ENCODE measurements around the gene NAGA. TPM values are rescaled to one million over a fixed set of nuclear protein-coding genes. Genes with fewer than 3 reads are reported as not detected.

Gene NAGA
- total RNA-seq, 2 donors from 2014 or later, result 8.2 to 11.2 TPM

- Histone ChIP-seq H3K27me3 (no peaks in the 10 kb centered on the region), H3K4me3 (peak overlapping the region in 1 of 2 donors; percentile 54), H3K27ac (peak overlapping the region; percentile 96 to 99 (median 98)), H3K9me3 (no peaks in the 10 kb centered on the region), H3K4me1 (peaks cover 47% of the 10 kb centered on the region), H3K36me3 (replicated peaks in 1 of 2; ENCODE audit: insufficient read depth in 1 of 2, low read depth in 2 of 2) (peaks cover 0 to 8% of the 10 kb centered on the region in 2 donors)
- intact Hi-C loops (cut with DNase I), result no loop called here
- ATAC-seq (no peak), DNase-seq (peak; percentile 45 to 66 (median 53))
- TF ChIP-seq, protein P1, sequence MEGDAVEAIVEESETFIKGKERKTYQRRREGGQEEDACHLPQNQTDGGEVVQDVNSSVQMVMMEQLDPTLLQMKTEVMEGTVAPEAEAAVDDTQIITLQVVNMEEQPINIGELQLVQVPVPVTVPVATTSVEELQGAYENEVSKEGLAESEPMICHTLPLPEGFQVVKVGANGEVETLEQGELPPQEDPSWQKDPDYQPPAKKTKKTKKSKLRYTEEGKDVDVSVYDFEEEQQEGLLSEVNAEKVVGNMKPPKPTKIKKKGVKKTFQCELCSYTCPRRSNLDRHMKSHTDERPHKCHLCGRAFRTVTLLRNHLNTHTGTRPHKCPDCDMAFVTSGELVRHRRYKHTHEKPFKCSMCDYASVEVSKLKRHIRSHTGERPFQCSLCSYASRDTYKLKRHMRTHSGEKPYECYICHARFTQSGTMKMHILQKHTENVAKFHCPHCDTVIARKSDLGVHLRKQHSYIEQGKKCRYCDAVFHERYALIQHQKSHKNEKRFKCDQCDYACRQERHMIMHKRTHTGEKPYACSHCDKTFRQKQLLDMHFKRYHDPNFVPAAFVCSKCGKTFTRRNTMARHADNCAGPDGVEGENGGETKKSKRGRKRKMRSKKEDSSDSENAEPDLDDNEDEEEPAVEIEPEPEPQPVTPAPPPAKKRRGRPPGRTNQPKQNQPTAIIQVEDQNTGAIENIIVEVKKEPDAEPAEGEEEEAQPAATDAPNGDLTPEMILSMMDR (IDR thresholded peaks at IDR 0.05), result no peak
- no peak for TF ChIP-seq POLR2A (IDR thresholded peaks at IDR 0.05)
- 0 to 1% methylated on average over 14 of the region's 14 CpGs for WGBS, 2 donors
These were observed 9.7 kb upstream of the NAGA start for GRCh38 chr22:42080287-42080686.

GRCh38 chr22:42079319-42080251 is 9.0 kb upstream of the NAGA start, which contains the start of gene SMDT1:
SMDT1 (plus strand) TSS chr22:42079700; CDS start chr22:42079769, 69 bp downstream.
- peak within 1 kb of the TSS; percentile 96 to 99 (median 98) for H3K27ac ChIP-seq
- H3K4me1 ChIP-seq, result peaks cover 53% of the 10 kb centered on the region
- no peaks in the 10 kb centered on the region for H3K27me3 ChIP-seq
- no peaks in the 10 kb centered on the region for H3K9me3 ChIP-seq
- peak within 1 kb of the TSS; percentile 44 to 54 for H3K4me3 ChIP-seq
- TF ChIP-seq POLR2A (IDR thresholded peaks at IDR 0.05), result peak; percentile 90 to 93 (median 92)
- TF ChIP-seq, protein P1 (IDR thresholded peaks at IDR 0.05), result peak in 1 of 7 experiments; percentile 2
- peaks cover 0 to 8% of the 10 kb centered on the region in 2 donors for H3K36me3 ChIP-seq (replicated peaks in 1 of 2; ENCODE audit: insufficient read depth in 1 of 2, low read depth in 2 of 2)
- DNase-seq (peak; percentile 99), ATAC-seq (peak; percentile 91)
- intact Hi-C loops (cut with DNase I), result no loop called here
- WGBS, 2 donors, result 0 to 1% methylated on average over 31 to 71 of the region's 71 CpGs

- peak in 2 of 4 donors; percentile 23 to 31 for DNase-seq
- Histone ChIP-seq H3K27ac (peak overlapping the region; percentile 96 to 99 (median 98)), H3K4me3 (no peak overlapping the region), H3K4me1 (peaks cover 57% of the 10 kb centered on the region), H3K9me3 (no peaks in the 10 kb centered on the region), H3K36me3 (replicated peaks in 1 of 2; ENCODE audit: insufficient read depth in 1 of 2, low read depth in 2 of 2) (peaks cover 0 to 8% of the 10 kb centered on the region in 2 donors), H3K27me3 (no peaks in the 10 kb centered on the region)
- peak; percentile 1 for ATAC-seq
- 30 to 37% methylated on average over 15 to 24 of the region's 24 CpGs for WGBS, 2 donors
- intact Hi-C loops (cut with DNase I), result no loop called here
- TF ChIP-seq, protein P1 (IDR thresholded peaks at IDR 0.05), result no peak
- no peak for TF ChIP-seq POLR2A (IDR thresholded peaks at IDR 0.05)
These were observed 8.1 kb upstream of the NAGA start for GRCh38 chr22:42078469-42079318.

DNA sequence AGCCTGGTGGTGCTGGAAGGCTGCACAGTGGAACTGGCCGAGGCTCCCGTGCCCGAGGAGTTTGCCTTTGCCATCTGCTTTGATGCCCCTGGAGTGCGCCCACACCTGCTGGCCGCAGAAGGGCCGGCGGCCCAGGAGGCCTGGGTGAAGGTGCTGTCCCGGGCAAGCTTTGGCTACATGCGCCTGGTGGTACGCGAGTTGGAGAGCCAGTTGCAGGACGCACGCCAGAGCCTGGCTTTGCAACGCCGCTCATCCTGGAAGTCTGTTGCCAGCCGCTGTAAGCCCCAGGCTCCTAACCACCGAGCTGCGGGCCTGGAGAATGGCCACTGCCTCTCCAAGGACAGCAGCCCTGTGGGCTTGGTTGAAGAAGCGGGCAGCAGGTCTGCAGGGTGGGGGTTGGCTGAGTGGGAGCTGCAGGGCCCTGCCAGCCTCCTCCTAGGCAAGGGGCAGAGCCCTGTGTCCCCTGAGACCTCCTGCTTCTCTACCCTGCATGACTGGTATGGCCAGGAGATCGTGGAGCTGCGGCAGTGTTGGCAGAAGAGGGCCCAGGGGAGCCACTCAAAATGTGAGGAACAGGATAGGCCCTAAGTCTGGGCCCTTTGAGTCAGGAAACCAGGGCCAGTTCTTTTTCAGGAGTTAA is 7.0 kb upstream of the NAGA start:
- no peak for ATAC-seq
- DNase-seq, result peak in 1 of 4 donors; percentile 14
- WGBS, 2 donors, result 90 to 100% methylated on average over 2 to 10 of the region's 21 CpGs
- TF ChIP-seq POLR2A (IDR thresholded peaks at IDR 0.05), result no peak
- TF ChIP-seq, protein P1 (IDR thresholded peaks at IDR 0.05), result no peak
- Histone ChIP-seq H3K27me3 (no peaks in the 10 kb centered on the region), H3K4me1 (peaks cover 62% of the 10 kb centered on the region), H3K4me3 (no peak overlapping the region), H3K36me3 (replicated peaks in 1 of 2; ENCODE audit: insufficient read depth in 1 of 2, low read depth in 2 of 2) (peaks cover 0 to 4% of the 10 kb centered on the region in 2 donors), H3K9me3 (no peaks in the 10 kb centered on the region), H3K27ac (peak overlapping the region in 3 of 4 donors; percentile 96 to 99 (median 97))
- intact Hi-C loops (cut with DNase I), result no loop called here

Measured in body of pancreas (tissue), 4 donors.